SH-SY5Y (cell line): Measurements from ENCODE around the gene SH3BP2.

Experiments used
- GATA2 ChIP-seq: IDR thresholded peaks from 2 replicates; pipeline ENCODE4 v1.6.1; 2011; ENCODE audit warnings: mild to moderate bottlenecking, low read depth, low read length
- GATA3 ChIP-seq: IDR thresholded peaks from 2 replicates; pipeline ENCODE4 v1.6.1; 2011; ENCODE audit warnings: low read depth, mild to moderate bottlenecking, low read length, moderate library complexity

- no peak for TF ChIP-seq GATA2
- no peak for TF ChIP-seq GATA3
These were observed 86.1 kb downstream of the SH3BP2 start for GRCh38 chr4:2879026-2879425.
